ENCODE results near the gene RAD9A. TPM values are rescaled to one million over a fixed set of nuclear protein-coding genes. Genes with fewer than 3 reads are reported as not detected.

RAD9A gene
- total RNA-seq, 1 experiment from 2014 or later: 43.0 TPM

DNA sequence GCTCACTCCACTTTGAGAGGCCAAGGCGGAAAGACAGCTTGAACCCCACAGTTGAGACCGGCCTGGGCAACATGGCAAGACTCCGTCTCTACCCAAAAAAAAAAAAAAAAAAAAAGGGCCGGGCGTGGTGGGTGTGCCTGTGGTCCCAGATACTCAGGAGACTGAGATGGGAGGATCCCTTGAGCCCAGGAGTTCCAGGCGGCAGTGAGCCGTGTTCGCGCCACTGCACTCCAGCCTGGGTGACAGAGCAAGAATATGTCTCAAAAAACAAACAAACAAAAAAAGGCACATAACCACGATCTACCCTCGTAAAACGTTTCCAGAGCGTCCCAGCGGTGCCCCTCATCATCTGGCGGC is 861 bp upstream of the RAD9A start:
- BruUV-seq (replicated peaks): no TSS peak
- intact Hi-C loops (cut with micrococcal nuclease; ENCODE audit: unreplicated experiment): loop anchor here (5.0 kb wide), 1 partner anchor 116 kb away; the partner anchor contains the start of genes CDK2AP2 and PITPNM1
- no peaks in the 10 kb centered on the region for H3K9me3 ChIP-seq (ENCODE audit: low read depth, low read length, poor library complexity, severe bottlenecking)
- ChIA-PET POLR2A (ENCODE audit: low non-redundant PET) (no interaction called here), CTCF (interaction anchor here (2.7 kb wide), 1 partner anchor 9 kb away, joined by 10 read pairs; no protein-coding TSS in a partner anchor)
- H3K27me3 ChIP-seq (replicated peaks; ENCODE audit: insufficient read depth, low read depth, low read length, poor library complexity): no peaks in the 10 kb centered on the region
- no peak for DNase-seq (ENCODE audit: low spot score)
- TF ChIP-seq, protein P1, sequence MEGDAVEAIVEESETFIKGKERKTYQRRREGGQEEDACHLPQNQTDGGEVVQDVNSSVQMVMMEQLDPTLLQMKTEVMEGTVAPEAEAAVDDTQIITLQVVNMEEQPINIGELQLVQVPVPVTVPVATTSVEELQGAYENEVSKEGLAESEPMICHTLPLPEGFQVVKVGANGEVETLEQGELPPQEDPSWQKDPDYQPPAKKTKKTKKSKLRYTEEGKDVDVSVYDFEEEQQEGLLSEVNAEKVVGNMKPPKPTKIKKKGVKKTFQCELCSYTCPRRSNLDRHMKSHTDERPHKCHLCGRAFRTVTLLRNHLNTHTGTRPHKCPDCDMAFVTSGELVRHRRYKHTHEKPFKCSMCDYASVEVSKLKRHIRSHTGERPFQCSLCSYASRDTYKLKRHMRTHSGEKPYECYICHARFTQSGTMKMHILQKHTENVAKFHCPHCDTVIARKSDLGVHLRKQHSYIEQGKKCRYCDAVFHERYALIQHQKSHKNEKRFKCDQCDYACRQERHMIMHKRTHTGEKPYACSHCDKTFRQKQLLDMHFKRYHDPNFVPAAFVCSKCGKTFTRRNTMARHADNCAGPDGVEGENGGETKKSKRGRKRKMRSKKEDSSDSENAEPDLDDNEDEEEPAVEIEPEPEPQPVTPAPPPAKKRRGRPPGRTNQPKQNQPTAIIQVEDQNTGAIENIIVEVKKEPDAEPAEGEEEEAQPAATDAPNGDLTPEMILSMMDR (conservative IDR thresholded peaks at IDR 0.05; ENCODE audit: low read depth, low read length): no peak
- TF ChIP-seq EZH2 (IDR thresholded peaks at IDR 0.05; ENCODE audit: borderline replicate concordance, low read depth, low read length, poor library complexity, severe bottlenecking): no peak
- peak overlapping the region; percentile 77 for H3K4me3 ChIP-seq (ENCODE audit: low read depth, low read length, poor library complexity, severe bottlenecking)
- H3K4me1 ChIP-seq (ENCODE audit: insufficient read depth, low read length, poor library complexity, severe bottlenecking): peaks cover 9% of the 10 kb centered on the region
- peak overlapping the region; percentile 89 for H3K27ac ChIP-seq (ENCODE audit: low read depth, low read length, poor library complexity, severe bottlenecking)
- H3K36me3 ChIP-seq (ENCODE audit: insufficient read depth, low read length, poor library complexity, severe bottlenecking): peaks cover 17% of the 10 kb centered on the region

DNA sequence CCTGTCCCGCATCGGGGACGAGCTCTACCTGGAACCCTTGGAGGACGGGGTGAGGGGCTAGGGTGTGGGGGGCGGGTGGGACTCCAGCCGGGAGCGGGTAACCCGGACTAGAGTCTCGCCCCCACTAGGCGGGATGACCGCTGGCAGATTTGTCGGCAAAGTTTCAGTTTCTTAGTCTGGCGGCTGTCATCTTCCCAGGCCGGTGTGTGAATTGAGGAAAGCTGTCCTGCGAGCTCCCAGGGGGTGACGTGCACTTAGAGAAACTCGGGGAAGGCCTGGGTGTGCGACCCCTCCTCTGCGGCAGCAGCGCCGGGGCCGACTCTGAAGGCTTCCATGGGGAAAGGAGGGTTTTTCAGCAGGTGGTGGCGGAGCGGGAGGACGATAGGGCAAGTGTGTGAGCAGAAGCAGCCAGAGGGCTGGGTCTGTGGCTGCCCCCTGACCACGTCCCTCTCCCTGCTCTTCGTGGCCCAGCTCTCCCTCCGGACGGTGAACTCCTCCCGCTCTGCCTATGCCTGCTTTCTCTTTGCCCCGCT is 463 bp downstream of the RAD9A start:
- BruUV-seq (replicated peaks): TSS peak; percentile 62
- intact Hi-C loops (cut with micrococcal nuclease; ENCODE audit: unreplicated experiment): loop anchor here (5.0 kb wide), 1 partner anchor 115 kb away; the partner anchor contains the start of genes CDK2AP2 and PITPNM1
- peak overlapping the region; percentile 77 for H3K4me3 ChIP-seq (ENCODE audit: low read depth, low read length, poor library complexity, severe bottlenecking)

DNA sequence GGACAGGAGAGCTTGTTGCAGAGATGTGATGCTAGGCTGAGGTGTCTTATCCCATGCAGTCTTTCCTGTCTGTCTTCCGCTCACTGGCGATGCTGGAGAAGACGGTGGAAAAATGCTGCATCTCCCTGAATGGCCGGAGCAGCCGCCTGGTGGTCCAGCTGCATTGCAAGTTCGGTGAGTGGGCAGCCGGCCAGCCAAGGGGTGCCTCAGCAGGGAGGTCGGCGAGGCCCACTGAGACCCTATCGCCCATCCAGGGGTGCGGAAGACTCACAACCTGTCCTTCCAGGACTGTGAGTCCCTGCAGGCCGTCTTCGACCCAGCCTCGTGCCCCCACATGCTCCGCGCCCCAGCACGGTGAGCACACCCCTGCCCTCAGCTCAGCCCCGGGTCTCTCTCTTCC is 1.7 kb downstream of the RAD9A start:
- CTCF ChIA-PET: no interaction called here
- POLR2A ChIA-PET (ENCODE audit: low non-redundant PET): interaction anchor here (0.5 kb wide), 1 partner anchor 20 kb away, joined by 10 read pairs; the partner anchor contains the start of gene CLCF1
- intact Hi-C loops (cut with micrococcal nuclease; ENCODE audit: unreplicated experiment): loop anchor here (5.0 kb wide), 1 partner anchor 114 kb away; the partner anchor contains the start of genes CDK2AP2 and PITPNM1
- TF ChIP-seq EZH2 (IDR thresholded peaks at IDR 0.05; ENCODE audit: borderline replicate concordance, low read depth, low read length, poor library complexity, severe bottlenecking): no peak
- TF ChIP-seq, protein P1 (conservative IDR thresholded peaks at IDR 0.05; ENCODE audit: low read depth, low read length): no peak
- Histone ChIP-seq H3K27ac (ENCODE audit: low read depth, low read length, poor library complexity, severe bottlenecking) (no peak overlapping the region), H3K36me3 (ENCODE audit: insufficient read depth, low read length, poor library complexity, severe bottlenecking) (peaks cover 42% of the 10 kb centered on the region), H3K4me1 (ENCODE audit: insufficient read depth, low read length, poor library complexity, severe bottlenecking) (peaks cover 15% of the 10 kb centered on the region), H3K27me3 (replicated peaks; ENCODE audit: insufficient read depth, low read depth, low read length, poor library complexity) (no peaks in the 10 kb centered on the region), H3K4me3 (ENCODE audit: low read depth, low read length, poor library complexity, severe bottlenecking) (no peak overlapping the region), H3K9me3 (ENCODE audit: low read depth, low read length, poor library complexity, severe bottlenecking) (no peaks in the 10 kb centered on the region)
- DNase-seq (ENCODE audit: low spot score): no peak
- no TSS peak for BruUV-seq (replicated peaks)

More for the DNA sequence above, 463 bp downstream of the RAD9A start:
- H3K9me3 ChIP-seq (ENCODE audit: low read depth, low read length, poor library complexity, severe bottlenecking): no peaks in the 10 kb centered on the region
- H3K27me3 ChIP-seq (replicated peaks; ENCODE audit: insufficient read depth, low read depth, low read length, poor library complexity): no peaks in the 10 kb centered on the region
- ChIA-PET CTCF (interaction anchor here (0.8 to 2.7 kb wide), 4 partner anchors 9 to 43 kb away, joined by 4 to 10 read pairs (median 6); partner anchors contain the start of gene PPP1CA), POLR2A (ENCODE audit: low non-redundant PET) (interaction anchor here (1.2 kb wide), 1 partner anchor 9 kb away, joined by 3 read pairs; the partner anchor contains the start of gene PPP1CA)
- no peak for DNase-seq (ENCODE audit: low spot score)
- H3K4me1 ChIP-seq (ENCODE audit: insufficient read depth, low read length, poor library complexity, severe bottlenecking): peaks cover 15% of the 10 kb centered on the region
- no peak for TF ChIP-seq EZH2 (IDR thresholded peaks at IDR 0.05; ENCODE audit: borderline replicate concordance, low read depth, low read length, poor library complexity, severe bottlenecking)
- TF ChIP-seq, protein P1 (conservative IDR thresholded peaks at IDR 0.05; ENCODE audit: low read depth, low read length): no peak
- peaks cover 30% of the 10 kb centered on the region for H3K36me3 ChIP-seq (ENCODE audit: insufficient read depth, low read length, poor library complexity, severe bottlenecking)
- H3K27ac ChIP-seq (ENCODE audit: low read depth, low read length, poor library complexity, severe bottlenecking): peak overlapping the region; percentile 89
